GM12878 (cell line): ENCODE measurements around the gene ANAPC2. TPM values are rescaled to one million over a fixed set of nuclear protein-coding genes. Genes with fewer than 3 reads are reported as not detected.

Experiments
- BCL3 ChIP-seq: IDR thresholded peaks from 2 replicates; pipeline ENCODE4 v1.6.1; 2011; ENCODE audit warnings: borderline replicate concordance, low read depth, mild to moderate bottlenecking, moderate library complexity, low read length; ENCODE audit not compliant: insufficient read depth, poor library complexity, severe bottlenecking
- CREM ChIP-seq: IDR thresholded peaks from 2 replicates; pipeline ENCODE4 v1.6.1; 2014; ENCODE audit warnings: antibody characterized with exemption, low read depth
- ESRRA ChIP-seq: IDR thresholded peaks from 2 replicates; pipeline ENCODE4 v1.6.1; 2012; ENCODE audit warnings: mild to moderate bottlenecking, low read length, improper control_type of control experiment
- GABPA ChIP-seq: IDR thresholded peaks from 2 replicates; pipeline ENCODE4 v1.6.1; 2014; ENCODE audit warnings: antibody characterized with exemption, low read depth, mild to moderate bottlenecking, inconsistent platforms
- KAT2A ChIP-seq: conservative IDR thresholded peaks from 2 replicates; pipeline ENCODE4 v1.6.1; 2011; ENCODE audit warnings: low read depth, low read length; ENCODE audit not compliant: control insufficient read depth
- MEF2B ChIP-seq: fragments of 450-650 bp; IDR thresholded peaks from 2 replicates; pipeline ENCODE4 v1.6.1; 2018; ENCODE audit warnings: mild to moderate bottlenecking, moderate library complexity; ENCODE audit not compliant: partially characterized antibody, poor library complexity, severe bottlenecking
- MYB ChIP-seq: fragments of 150-350 bp; IDR thresholded peaks from 2 replicates; pipeline ENCODE4 v1.6.1; 2014; ENCODE audit warnings: mild to moderate bottlenecking, low read depth, low read length, borderline replicate concordance
- NFYB ChIP-seq: IDR thresholded peaks from 2 replicates; pipeline ENCODE4 v1.6.1; 2011; ENCODE audit warnings: low read depth, mild to moderate bottlenecking, low read length, improper control_type of control experiment, moderate library complexity; ENCODE audit not compliant: insufficient read depth
- PAX8 ChIP-seq: fragments of 450-650 bp; IDR thresholded peaks from 2 replicates; pipeline ENCODE4 v1.6.1; 2017; ENCODE audit warnings: mild to moderate bottlenecking, moderate library complexity
- RB1 ChIP-seq: fragments of 450-650 bp; formaldehyde crosslinking; IDR thresholded peaks from 2 replicates; pipeline ENCODE4 v1.6.1; 2017; ENCODE audit warnings: mild to moderate bottlenecking, borderline replicate concordance
- RFX5 ChIP-seq: IDR thresholded peaks from 2 replicates; pipeline ENCODE4 v1.6.1; 2011; ENCODE audit warnings: low read depth, low read length, improper control_type of control experiment
- SMAD5 ChIP-seq: IDR thresholded peaks from 2 replicates; pipeline ENCODE4 v1.6.1; 2016; ENCODE audit warnings: antibody characterized with exemption, low read depth
- SP1 ChIP-seq: IDR thresholded peaks from one replicate; pipeline ENCODE4 v1.6.1; 2011; ENCODE audit warnings: low read depth, low read length
- SREBF1 ChIP-seq: IDR thresholded peaks from 2 replicates; pipeline ENCODE4 v1.6.1; 2012; ENCODE audit warnings: mild to moderate bottlenecking, low read length
- YY1 ChIP-seq: IDR thresholded peaks from 2 replicates; pipeline ENCODE4 v1.6.1; 2011; ENCODE audit warnings: low read depth, mild to moderate bottlenecking, low read length
- polyA plus RNA-seq, 11 experiments: library from polyadenylated mRNA; depleted of rRNA in 4 of 11; unstranded in 6 of 11; stranded (reverse) in 5 of 11; fragments of >200 nt; fragmentation: Nextera tagmentation in 4 of 11; fragmentation: Illumina TruSeq in 1 of 11; extraction: Ambion mirVana in 4 of 11; extraction: Trizol in 1 of 11; gene quantifications; 1 replicate in 1 of 11; 2 replicates in 10 of 11; pipeline versions ENCODE4 v1.2.1 to v1.2.3, GENCODE V29; 2011 to 2016; ENCODE audit warnings: inconsistent platforms in 2 of 11, missing spikeins in 2 of 11, low read depth in 1 of 11
- total RNA-seq, 4 experiments: library from RNA; depleted of rRNA in 3 of 4; stranded (reverse); fragments of >200 nt in 3 of 4; fragmentation: Illumina TruSeq in 1 of 4; extraction: Trizol in 1 of 4; gene quantifications; 2 replicates each; pipeline versions ENCODE4 v1.2.1 to v1.2.3, GENCODE V29; 2013 to 2021

Gene ANAPC2
- total and polyA plus RNA-seq, 10 of the 15 experiments (the other 5 are each of a cell fraction or from before 2014, with no cell fraction given) = 0.03 to 65.2 (median 20.5) TPM

- no peak for TF ChIP-seq BCL3
- TF ChIP-seq KAT2A = no peak
- no peak for TF ChIP-seq CREM
- no peak for TF ChIP-seq GABPA
- TF ChIP-seq SMAD5 = no peak
- no peak for TF ChIP-seq MYB
- no peak for TF ChIP-seq RFX5
- TF ChIP-seq SREBF1 = no peak
- TF ChIP-seq ESRRA = no peak
- no peak for TF ChIP-seq SP1
- peak; percentile 51 for TF ChIP-seq MEF2B
- TF ChIP-seq PAX8 = no peak
- TF ChIP-seq NFYB = no peak
- peak; percentile 68; the same call in 1 of the 2 replicates for TF ChIP-seq YY1
- TF ChIP-seq RB1 = peak; percentile 71; the same call in 1 of the 2 replicates
Measured at GRCh38 chr9:137227054-137227852, 38.9 kb upstream of the ANAPC2 start, which contains the start of gene RNF224 (continued).
